Liver (tissue), 3 donors: ENCODE data around the gene FAM184A.

Experiments
- CTCF ChIP-seq: fragments of 150-350 bp; IDR thresholded peaks from 2 replicates; pipeline ENCODE4 v1.5.1; 2017; ENCODE audit warnings: improper control_type of control experiment, low read depth, low read length; ENCODE audit not compliant: missing input control
- MAX ChIP-seq: IDR thresholded peaks from 2 replicates; pipeline ENCODE4 v1.6.1; 2016; ENCODE audit warnings: antibody characterized with exemption
- RXRA ChIP-seq, 2 donors: IDR thresholded peaks; 2 replicates each; pipeline ENCODE4 v1.6.1; 2017 to 2018; ENCODE audit warnings: antibody characterized with exemption in 2 of 2, mild to moderate bottlenecking in 1 of 2
- SP1 ChIP-seq: IDR thresholded peaks from 2 replicates; pipeline ENCODE4 v1.6.1; 2018; ENCODE audit warnings: antibody characterized with exemption, mild to moderate bottlenecking
- ZBTB33 ChIP-seq: IDR thresholded peaks from 2 replicates; pipeline ENCODE4 v1.6.1; 2016; ENCODE audit warnings: antibody characterized with exemption
- donor health status: healthy.
- donor health status: healthy.

- TF ChIP-seq CTCF = no peak
- TF ChIP-seq ZBTB33 = no peak
- no peak for TF ChIP-seq SP1
- no peak for TF ChIP-seq MAX
- no peak for TF ChIP-seq RXRA (IDR thresholded peaks at IDR 0.05)
Measured at GRCh38 chr6:119065382-119065781, 13.1 kb downstream of the FAM184A start.
